ENCODE measurements around the gene MCTP2. TPM values are rescaled to one million over a fixed set of nuclear protein-coding genes. Genes with fewer than 3 reads are reported as not detected.

Gene MCTP2
- total and polyA plus RNA-seq, 2 of the 13 experiments (the other 11 are each of a cell fraction or from before 2014, with no cell fraction given) = 5.1 to 8.6 TPM

DNA sequence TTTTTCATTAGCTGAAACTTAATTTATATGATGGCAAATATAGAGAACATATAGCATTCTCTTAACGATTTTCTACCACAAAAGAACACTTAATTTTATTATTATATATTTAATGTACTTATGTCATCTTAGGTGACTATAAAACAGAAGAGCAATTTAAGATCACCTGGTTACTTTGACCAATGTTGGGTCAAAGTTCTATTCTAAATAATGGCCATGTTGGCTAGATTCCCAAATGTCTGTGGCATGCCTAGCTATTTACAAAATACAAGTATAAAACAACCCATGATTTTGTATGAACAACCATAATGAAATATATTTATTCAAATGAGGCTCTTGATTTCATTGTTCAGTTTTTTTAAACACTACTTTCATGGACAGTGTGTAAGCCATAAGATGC lies 200.9 kb downstream of the MCTP2 start (continued):
- TF ChIP-seq, protein P1, sequence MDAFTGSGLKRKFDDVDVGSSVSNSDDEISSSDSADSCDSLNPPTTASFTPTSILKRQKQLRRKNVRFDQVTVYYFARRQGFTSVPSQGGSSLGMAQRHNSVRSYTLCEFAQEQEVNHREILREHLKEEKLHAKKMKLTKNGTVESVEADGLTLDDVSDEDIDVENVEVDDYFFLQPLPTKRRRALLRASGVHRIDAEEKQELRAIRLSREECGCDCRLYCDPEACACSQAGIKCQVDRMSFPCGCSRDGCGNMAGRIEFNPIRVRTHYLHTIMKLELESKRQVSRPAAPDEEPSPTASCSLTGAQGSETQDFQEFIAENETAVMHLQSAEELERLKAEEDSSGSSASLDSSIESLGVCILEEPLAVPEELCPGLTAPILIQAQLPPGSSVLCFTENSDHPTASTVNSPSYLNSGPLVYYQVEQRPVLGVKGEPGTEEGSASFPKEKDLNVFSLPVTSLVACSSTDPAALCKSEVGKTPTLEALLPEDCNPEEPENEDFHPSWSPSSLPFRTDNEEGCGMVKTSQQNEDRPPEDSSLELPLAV (CRISPR knock-in tag; conservative IDR thresholded peaks at IDR 0.05; ENCODE audit: low read depth) = no peak
- TF ChIP-seq RFX1 (IDR thresholded peaks at IDR 0.05) (no peak), KDM3A (CRISPR knock-in tag; IDR thresholded peaks at IDR 0.05; ENCODE audit: low read depth) (no peak)

- no peak overlapping the region for H2AFZ ChIP-seq (ENCODE audit: low read length)
- FAIRE-seq (no peak), DNase-seq (ENCODE audit: low spot score) (no peak), ATAC-seq (no peak)
- ChIA-PET POLR2A (no interaction called here), CTCF (ENCODE audit: low intra/inter-chr PET ratio, low total read pairs) (no interaction called here)
- H3K27me3 ChIP-seq (ENCODE audit: control insufficient read depth in 1 of 2, insufficient read depth in 2 of 2, low read length in 2 of 2) = no peaks in the 10 kb centered on the region
- no peak overlapping the region for H3K27ac ChIP-seq (ENCODE audit: extremely low read length, insufficient read depth, low read length)
- no peaks in the 10 kb centered on the region for H3K4me1 ChIP-seq (ENCODE audit: insufficient read depth, low read length)
- TF ChIP-seq ZNF564 (CRISPR knock-in tag; IDR thresholded peaks at IDR 0.05) = no peak
- TF ChIP-seq HDAC1 (CRISPR knock-in tag; IDR thresholded peaks at IDR 0.05) = no peak
- TF ChIP-seq ZNF550 (CRISPR knock-in tag; IDR thresholded peaks at IDR 0.05; ENCODE audit: borderline replicate concordance) = no peak
- TF ChIP-seq, protein P2, sequence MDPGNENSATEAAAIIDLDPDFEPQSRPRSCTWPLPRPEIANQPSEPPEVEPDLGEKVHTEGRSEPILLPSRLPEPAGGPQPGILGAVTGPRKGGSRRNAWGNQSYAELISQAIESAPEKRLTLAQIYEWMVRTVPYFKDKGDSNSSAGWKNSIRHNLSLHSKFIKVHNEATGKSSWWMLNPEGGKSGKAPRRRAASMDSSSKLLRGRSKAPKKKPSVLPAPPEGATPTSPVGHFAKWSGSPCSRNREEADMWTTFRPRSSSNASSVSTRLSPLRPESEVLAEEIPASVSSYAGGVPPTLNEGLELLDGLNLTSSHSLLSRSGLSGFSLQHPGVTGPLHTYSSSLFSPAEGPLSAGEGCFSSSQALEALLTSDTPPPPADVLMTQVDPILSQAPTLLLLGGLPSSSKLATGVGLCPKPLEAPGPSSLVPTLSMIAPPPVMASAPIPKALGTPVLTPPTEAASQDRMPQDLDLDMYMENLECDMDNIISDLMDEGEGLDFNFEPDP (CRISPR knock-in tag; conservative IDR thresholded peaks at IDR 0.05) = no peak
- no peak for TF ChIP-seq KLF15 (CRISPR knock-in tag; IDR thresholded peaks at IDR 0.05; ENCODE audit: borderline replicate concordance)
- no peak for TF ChIP-seq MTF2 (CRISPR knock-in tag; IDR thresholded peaks at IDR 0.05; ENCODE audit: borderline replicate concordance)
- TF ChIP-seq FOXJ3 (CRISPR knock-in tag; IDR thresholded peaks at IDR 0.05; ENCODE audit: borderline replicate concordance) = no peak
- WGBS (ENCODE audit: low lambda C conversion rate) = 61% methylated on average over 3 of the region's 3 CpGs
- no peaks in the 10 kb centered on the region for H3K36me3 ChIP-seq (replicated peaks in 1 of 2; ENCODE audit: control insufficient read depth in 1 of 2, insufficient read depth in 2 of 2, low read length in 2 of 2)
- no peaks in the 10 kb centered on the region for H4K20me1 ChIP-seq (ENCODE audit: insufficient read depth, low read length)
- in situ Hi-C loops (cut with HindIII; ENCODE audit: extremely low pct_ligation_motif_present, low pct_unique_long_range_greater_than_20kb) (no loop called here), intact Hi-C loops (cut with micrococcal nuclease; ENCODE audit: unreplicated experiment) (no loop called here)
- BruUV-seq (replicated peaks) = no TSS peak
- H3K9ac ChIP-seq (ENCODE audit: insufficient read depth, low read depth, low read length) = no peak overlapping the region
- H3K4me3 ChIP-seq (replicated peaks in 1 of 3; ENCODE audit: insufficient read depth in 1 of 3, low read depth in 2 of 3, low read length in 3 of 3) = no peak overlapping the region
- H3K9me3 ChIP-seq (ENCODE audit: low read length) = no peaks in the 10 kb centered on the region
- H3K79me2 ChIP-seq (ENCODE audit: insufficient read depth, low read length) = no peaks in the 10 kb centered on the region
- H3K4me2 ChIP-seq (ENCODE audit: low read depth, low read length) = no peak overlapping the region
Measured at GRCh38 chr15:94439158-94439557, 207.8 kb downstream of the MCTP2 start.

All from HepG2 (cell line).